GM21447 (cell line): ENCODE results near the gene ICE2.

ENCODE experiments used
- ATAC-seq: cut with Tn5 transposase; IDR thresholded peaks from one replicate; pipeline ENCODE4 v1.9.1; 2021; ENCODE audit not compliant: unreplicated experiment

The ICE2 gene

GRCh38 chr15:60391722-60392315, 87.1 kb downstream of the ICE2 start:
- ATAC-seq, result no peak

GRCh38 chr15:60390871-60391501, 88.0 kb downstream of the ICE2 start:
- no peak for ATAC-seq

- no peak for ATAC-seq
These were observed 88.7 kb downstream of the ICE2 start for GRCh38 chr15:60390231-60390630.

GRCh38 chr15:60389261-60390077, 89.5 kb downstream of the ICE2 start:
- peak; percentile 85 for ATAC-seq

- no peak for ATAC-seq
These were observed 91.6 kb downstream of the ICE2 start for GRCh38 chr15:60387321-60387720.

GRCh38 chr15:60386615-60387014, 92.3 kb downstream of the ICE2 start:
- ATAC-seq, result no peak

GRCh38 chr15:60385620-60386552, 93.1 kb downstream of the ICE2 start:
- ATAC-seq, result no peak

- no peak for ATAC-seq
These were observed 94.3 kb downstream of the ICE2 start for GRCh38 chr15:60384526-60385126.

GRCh38 chr15:60384053-60384452, 94.9 kb downstream of the ICE2 start:
- ATAC-seq, result no peak

GRCh38 chr15:60382773-60383674, 95.9 kb downstream of the ICE2 start:
- no peak for ATAC-seq

- no peak for ATAC-seq
These were observed 97.7 kb downstream of the ICE2 start for GRCh38 chr15:60381148-60381788.

GRCh38 chr15:60379525-60380274, 99.2 kb downstream of the ICE2 start:
- ATAC-seq, result no peak

GRCh38 chr15:60379185-60379524, 99.8 kb downstream of the ICE2 start:
- no peak for ATAC-seq

- no peak for ATAC-seq
These were observed 102.3 kb downstream of the ICE2 start for GRCh38 chr15:60376677-60377095.

- ATAC-seq, result no peak
These were observed 103.6 kb downstream of the ICE2 start for GRCh38 chr15:60375306-60375705.

- ATAC-seq, result no peak
These were observed 104.3 kb downstream of the ICE2 start for GRCh38 chr15:60374628-60375081.

GRCh38 chr15:60374209-60374608, 104.7 kb downstream of the ICE2 start:
- ATAC-seq, result no peak

- no peak for ATAC-seq
These were observed 105.2 kb downstream of the ICE2 start for GRCh38 chr15:60373745-60374144.
